Upper lobe of left lung (tissue), 4 donors: ENCODE measurements around the gene TRIM10.

Experiments used
- EP300 ChIP-seq, 4 donors: sonication (generic); formaldehyde crosslinking; IDR thresholded peaks; one replicate each; pipeline ENCODE4 v1.5.1; 2017; ENCODE audit warnings: antibody characterized with exemption in 4 of 4, control low read depth in 2 of 4
- TF ChIP-seq, protein P1 (sequence below), 6 experiments: fragments of 450-650 bp in 4 of 6; fragments of 200-600 bp in 2 of 6; sonication (generic) in 2 of 6; IDR thresholded peaks; one replicate each; pipeline ENCODE4 v1.5.1; 2016 to 2019; ENCODE audit warnings: antibody characterized with exemption in 6 of 6

DNA sequence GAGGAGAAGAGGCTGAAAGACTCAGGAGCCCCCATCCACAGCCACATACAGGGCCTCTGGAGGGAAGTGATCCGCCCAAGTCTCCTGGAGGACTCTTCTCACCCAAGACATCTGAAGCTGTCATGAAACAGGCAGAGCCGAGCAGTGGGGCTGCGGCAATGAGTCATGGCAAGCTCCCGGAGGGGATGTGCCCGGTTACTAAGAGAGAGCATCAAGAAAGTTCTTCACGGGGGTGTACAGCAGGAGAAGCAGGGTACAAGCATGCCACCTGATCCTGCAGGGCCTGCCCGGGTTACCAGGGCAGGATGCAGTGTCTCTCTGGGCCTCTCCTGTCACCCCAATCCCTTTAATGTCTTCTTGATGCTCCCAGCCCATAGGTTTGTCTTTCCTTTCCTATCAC, 31.1 kb upstream of the TRIM10 start:
- TF ChIP-seq EP300 (IDR thresholded peaks at IDR 0.05), result no peak
- TF ChIP-seq, protein P1, sequence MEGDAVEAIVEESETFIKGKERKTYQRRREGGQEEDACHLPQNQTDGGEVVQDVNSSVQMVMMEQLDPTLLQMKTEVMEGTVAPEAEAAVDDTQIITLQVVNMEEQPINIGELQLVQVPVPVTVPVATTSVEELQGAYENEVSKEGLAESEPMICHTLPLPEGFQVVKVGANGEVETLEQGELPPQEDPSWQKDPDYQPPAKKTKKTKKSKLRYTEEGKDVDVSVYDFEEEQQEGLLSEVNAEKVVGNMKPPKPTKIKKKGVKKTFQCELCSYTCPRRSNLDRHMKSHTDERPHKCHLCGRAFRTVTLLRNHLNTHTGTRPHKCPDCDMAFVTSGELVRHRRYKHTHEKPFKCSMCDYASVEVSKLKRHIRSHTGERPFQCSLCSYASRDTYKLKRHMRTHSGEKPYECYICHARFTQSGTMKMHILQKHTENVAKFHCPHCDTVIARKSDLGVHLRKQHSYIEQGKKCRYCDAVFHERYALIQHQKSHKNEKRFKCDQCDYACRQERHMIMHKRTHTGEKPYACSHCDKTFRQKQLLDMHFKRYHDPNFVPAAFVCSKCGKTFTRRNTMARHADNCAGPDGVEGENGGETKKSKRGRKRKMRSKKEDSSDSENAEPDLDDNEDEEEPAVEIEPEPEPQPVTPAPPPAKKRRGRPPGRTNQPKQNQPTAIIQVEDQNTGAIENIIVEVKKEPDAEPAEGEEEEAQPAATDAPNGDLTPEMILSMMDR (IDR thresholded peaks at IDR 0.05), result no peak
